DND-41 (cell line): ENCODE results near the gene TM9SF4.

Experiments used
- ATAC-seq: fragments of 200-7000 bp; cut with Tn5 transposase; 3 replicates; pipeline ENCODE4 v1.9.1; 2021; ENCODE audit warnings: low read depth; ENCODE audit not compliant: insufficient read depth
- DNase-seq: peaks from one replicate; pipeline ENCODE4 v3.0.0-alpha.2; 2020
- H2AFZ ChIP-seq: 2 replicates; pipeline ENCODE4 v1.6.0; 2012; ENCODE audit warnings: low read depth, low read length
- H3K27ac ChIP-seq: 2 replicates; pipeline ENCODE4 v1.5.1; 2012; ENCODE audit warnings: low read length, inconsistent platforms
- H3K27me3 ChIP-seq: fragments of 200-600 bp; sonication (generic); 2 replicates; pipeline ENCODE4 v1.6.0; 2012; ENCODE audit warnings: low read length, mild to moderate bottlenecking, inconsistent platforms; ENCODE audit not compliant: insufficient read depth, poor library complexity
- H3K36me3 ChIP-seq: 2 replicates; pipeline ENCODE4 v1.5.1; 2012; ENCODE audit warnings: low read length, inconsistent platforms; ENCODE audit not compliant: insufficient read depth
- H3K4me1 ChIP-seq: 2 replicates; pipeline ENCODE4 v1.5.1; 2012; ENCODE audit warnings: mild to moderate bottlenecking, low read length; ENCODE audit not compliant: insufficient read depth
- H3K4me2 ChIP-seq: 2 replicates; pipeline ENCODE4 v1.6.0; 2012; ENCODE audit warnings: mild to moderate bottlenecking, moderate library complexity, low read length, inconsistent platforms; ENCODE audit not compliant: insufficient read depth
- H3K4me3 ChIP-seq, 2 experiments: fragments of 200-600 bp in 1 of 2; shearing (Covaris generic) in 1 of 2; 2 replicates each; pipeline ENCODE4 v1.5.1; 2012 to 2016; ENCODE audit warnings: inconsistent platforms in 2 of 2, low read length in 2 of 2, mild to moderate bottlenecking in 2 of 2, low read depth in 1 of 2, moderate library complexity in 1 of 2
- H3K79me2 ChIP-seq: 2 replicates; pipeline ENCODE4 v1.6.0; 2012; ENCODE audit warnings: low read length, inconsistent platforms; ENCODE audit not compliant: insufficient read depth
- H3K9ac ChIP-seq: 2 replicates; pipeline ENCODE4 v1.6.0; 2012; ENCODE audit warnings: low read depth, mild to moderate bottlenecking, inconsistent platforms, low read length, moderate library complexity
- H3K9me3 ChIP-seq: 2 replicates; pipeline ENCODE4 v1.5.1; 2012; ENCODE audit warnings: low read length, moderate library complexity, mild to moderate bottlenecking, inconsistent platforms; ENCODE audit not compliant: insufficient read depth, severe bottlenecking
- H4K20me1 ChIP-seq: 2 replicates; pipeline ENCODE4 v1.6.0; 2012; ENCODE audit warnings: low read length; ENCODE audit not compliant: insufficient read depth
- CTCF ChIP-seq: IDR thresholded peaks from 2 replicates; pipeline ENCODE4 v1.5.1; 2012; ENCODE audit warnings: borderline replicate concordance, low read length, moderate library complexity, mild to moderate bottlenecking; ENCODE audit not compliant: poor library complexity, severe bottlenecking; ENCODE audit errors: extremely low read depth
- EZH2 ChIP-seq: IDR thresholded peaks from 3 replicates; pipeline ENCODE4 v1.6.1; 2012; ENCODE audit warnings: borderline replicate concordance, low read depth, mild to moderate bottlenecking, moderate library complexity, low read length, inconsistent platforms; ENCODE audit not compliant: severe bottlenecking

TM9SF4 gene

DNA sequence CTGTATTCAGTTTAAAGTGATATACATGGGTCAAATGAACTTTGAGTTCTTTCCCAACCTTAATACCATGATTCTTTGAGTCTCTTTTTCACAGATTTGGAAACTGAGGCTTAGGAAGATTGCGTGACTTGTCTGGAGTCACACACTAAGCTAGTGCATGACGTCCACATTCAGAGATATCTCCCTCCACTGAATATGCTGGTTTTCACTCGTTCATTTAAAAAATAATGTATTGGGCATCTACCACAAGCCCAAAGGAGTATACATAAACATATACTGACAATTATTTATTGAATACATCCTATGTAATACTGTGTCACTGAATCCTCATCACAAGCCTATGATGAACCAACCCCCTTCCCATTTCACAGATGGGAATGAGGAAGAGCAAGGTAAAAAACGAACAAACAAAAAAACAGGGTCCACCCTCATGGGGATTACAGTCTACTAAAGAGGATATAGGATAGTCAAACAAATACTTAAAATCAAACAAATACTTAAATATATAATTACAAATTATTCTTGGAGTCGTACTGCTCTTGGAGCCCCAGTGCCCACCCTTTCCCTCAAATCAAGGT, 611 bp upstream of the TM9SF4 start:
- H4K20me1 ChIP-seq = peaks cover 15% of the 10 kb centered on the region; the same call in 1 of the 2 replicates

DNA sequence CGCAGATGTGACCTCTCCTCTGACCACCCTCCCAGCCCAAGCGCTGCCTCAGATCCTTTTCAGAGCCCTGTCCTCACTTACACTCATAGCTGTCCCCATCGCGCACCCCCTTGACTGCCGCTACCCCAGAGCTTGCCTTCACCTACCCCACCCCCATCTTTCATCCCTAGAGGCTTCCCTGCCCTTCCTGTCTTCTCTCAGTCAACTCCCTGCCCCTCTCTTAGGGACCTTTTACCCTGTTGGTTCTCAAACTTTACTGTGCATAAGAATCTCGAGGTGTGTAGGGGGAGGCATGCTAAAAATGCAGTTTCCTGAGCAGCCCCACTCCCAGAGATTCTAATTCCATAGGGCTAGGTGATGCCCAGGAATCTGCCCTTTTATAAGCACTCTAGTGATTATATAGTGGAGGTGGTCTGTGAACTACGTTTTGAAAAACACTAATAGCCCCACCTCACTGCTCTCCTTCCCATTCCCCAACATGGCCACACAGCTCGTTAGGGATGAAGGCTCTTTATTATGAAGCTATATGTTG, 725 bp downstream of the TM9SF4 start:
- H3K4me3 ChIP-seq = peak overlapping the region; percentile 85 to 93
- H3K4me1 ChIP-seq = peaks cover 37% of the 10 kb centered on the region
- H3K36me3 ChIP-seq = peaks cover 15% of the 10 kb centered on the region
- no peak for DNase-seq
- peak overlapping the region; percentile 87 for H3K4me2 ChIP-seq
- peak; percentile 27; the same call in 2 of the 3 replicates for ATAC-seq
- no peak for TF ChIP-seq CTCF
- peaks cover 57% of the 10 kb centered on the region for H3K79me2 ChIP-seq
- no peaks in the 10 kb centered on the region for H3K27me3 ChIP-seq
- peak overlapping the region; percentile 93 for H3K27ac ChIP-seq
- no peaks in the 10 kb centered on the region for H3K9me3 ChIP-seq
- peak overlapping the region; percentile 86 for H2AFZ ChIP-seq
- H3K9ac ChIP-seq = peak overlapping the region; percentile 81
- H4K20me1 ChIP-seq = peaks cover 27% of the 10 kb centered on the region

More for the DNA sequence above, 611 bp upstream of the TM9SF4 start:
- Histone ChIP-seq H3K9ac (no peak overlapping the region; the same call in 1 of the 2 replicates), H3K4me1 (peaks cover 37% of the 10 kb centered on the region), H3K27ac (no peak overlapping the region), H3K4me3 (peak overlapping the region in 1 of 2 experiments; percentile 93; a peak in 3 of 4 replicates), H3K79me2 (peaks cover 44% of the 10 kb centered on the region), H2AFZ (peak overlapping the region; percentile 86), H3K36me3 (peaks cover 7% of the 10 kb centered on the region), H3K4me2 (peak overlapping the region; percentile 87; the same call in 1 of the 2 replicates), H3K27me3 (no peaks in the 10 kb centered on the region), H3K9me3 (no peaks in the 10 kb centered on the region)
- no peak for ATAC-seq
- DNase-seq = no peak
- TF ChIP-seq CTCF = no peak
- no peak for TF ChIP-seq EZH2

DNA sequence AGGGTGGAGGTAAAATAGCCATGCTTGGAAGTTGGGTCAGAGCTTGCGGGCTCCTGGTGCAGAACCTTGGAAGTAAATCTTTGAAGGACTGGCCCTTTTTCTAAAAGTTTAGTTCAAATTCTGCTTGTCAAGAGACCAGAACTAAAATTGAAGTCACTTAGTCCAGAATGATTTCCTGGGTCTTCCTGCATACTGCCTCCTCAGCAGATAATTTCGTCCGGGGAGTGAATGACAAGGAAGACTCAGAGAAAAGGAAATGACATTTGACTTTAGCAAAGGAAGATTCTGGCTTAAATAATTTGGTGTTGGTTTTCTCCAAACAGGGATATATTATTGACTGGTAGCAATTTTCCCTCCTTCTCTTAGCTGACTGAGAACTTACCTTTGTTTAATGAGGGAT, 1.2 kb downstream of the TM9SF4 start:
- Histone ChIP-seq H4K20me1 (peaks cover 30% of the 10 kb centered on the region), H3K79me2 (peaks cover 62% of the 10 kb centered on the region), H3K9ac (peak overlapping the region; percentile 81), H3K4me1 (peaks cover 37% of the 10 kb centered on the region), H3K9me3 (no peaks in the 10 kb centered on the region), H3K36me3 (peaks cover 18% of the 10 kb centered on the region), H3K27ac (peak overlapping the region; percentile 93; the same call in 1 of the 2 replicates), H3K4me3 (peak overlapping the region; percentile 85 to 93; a peak in 3 of 4 replicates), H2AFZ (no peak overlapping the region), H3K4me2 (peak overlapping the region; percentile 87), H3K27me3 (no peaks in the 10 kb centered on the region)
- TF ChIP-seq EZH2 (no peak), CTCF (no peak)
- DNase-seq = no peak
- no peak for ATAC-seq
